ENCODE measurements around the gene FCRL6.
A peak's percentile ranks its signal among the peaks of the same experiment; 100 is the strongest.

The FCRL6 gene

DNA sequence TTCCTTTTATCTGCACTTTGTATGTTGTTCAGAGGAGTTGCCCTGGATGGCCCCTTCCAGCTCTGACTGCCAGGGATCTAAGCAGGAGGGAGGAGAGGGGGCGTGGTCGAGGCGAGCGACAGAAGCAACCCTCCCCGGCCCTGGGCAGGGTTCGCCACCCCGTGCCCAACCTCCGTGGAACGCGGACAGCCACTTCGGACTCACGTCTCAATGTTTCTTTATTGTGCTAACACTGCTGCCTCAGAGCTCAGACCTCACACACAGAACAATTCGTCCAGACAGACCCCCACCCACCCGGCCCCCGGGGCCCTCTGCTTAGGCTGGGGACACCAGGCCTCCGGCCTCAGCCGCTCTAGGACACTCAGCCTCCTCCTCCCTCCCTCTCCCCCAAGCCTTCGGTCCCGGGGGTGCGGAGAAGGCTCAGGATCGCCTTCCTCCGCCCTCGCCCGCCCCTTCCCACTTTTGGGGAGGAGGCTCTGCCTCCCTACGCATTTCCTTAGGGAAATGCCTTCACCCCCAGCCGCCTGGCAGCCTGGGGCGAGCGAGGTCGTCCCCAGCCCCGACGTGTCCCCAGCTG is 52.0 kb downstream of the FCRL6 start (continued):
- TF ChIP-seq, protein P1, sequence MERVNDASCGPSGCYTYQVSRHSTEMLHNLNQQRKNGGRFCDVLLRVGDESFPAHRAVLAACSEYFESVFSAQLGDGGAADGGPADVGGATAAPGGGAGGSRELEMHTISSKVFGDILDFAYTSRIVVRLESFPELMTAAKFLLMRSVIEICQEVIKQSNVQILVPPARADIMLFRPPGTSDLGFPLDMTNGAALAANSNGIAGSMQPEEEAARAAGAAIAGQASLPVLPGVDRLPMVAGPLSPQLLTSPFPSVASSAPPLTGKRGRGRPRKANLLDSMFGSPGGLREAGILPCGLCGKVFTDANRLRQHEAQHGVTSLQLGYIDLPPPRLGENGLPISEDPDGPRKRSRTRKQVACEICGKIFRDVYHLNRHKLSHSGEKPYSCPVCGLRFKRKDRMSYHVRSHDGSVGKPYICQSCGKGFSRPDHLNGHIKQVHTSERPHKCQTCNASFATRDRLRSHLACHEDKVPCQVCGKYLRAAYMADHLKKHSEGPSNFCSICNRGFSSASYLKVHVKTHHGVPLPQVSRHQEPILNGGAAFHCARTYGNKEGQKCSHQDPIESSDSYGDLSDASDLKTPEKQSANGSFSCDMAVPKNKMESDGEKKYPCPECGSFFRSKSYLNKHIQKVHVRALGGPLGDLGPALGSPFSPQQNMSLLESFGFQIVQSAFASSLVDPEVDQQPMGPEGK (tag by site-specific recombination; IDR thresholded peaks at IDR 0.05), result peak; percentile 63
- TF ChIP-seq ZBTB20 (tag by site-specific recombination; IDR thresholded peaks at IDR 0.05) (peak; percentile 65; the same call in 1 of the 2 replicates), ZFP37 (tag by site-specific recombination; IDR thresholded peaks at IDR 0.05) (no peak)
- TF ChIP-seq, protein P2, sequence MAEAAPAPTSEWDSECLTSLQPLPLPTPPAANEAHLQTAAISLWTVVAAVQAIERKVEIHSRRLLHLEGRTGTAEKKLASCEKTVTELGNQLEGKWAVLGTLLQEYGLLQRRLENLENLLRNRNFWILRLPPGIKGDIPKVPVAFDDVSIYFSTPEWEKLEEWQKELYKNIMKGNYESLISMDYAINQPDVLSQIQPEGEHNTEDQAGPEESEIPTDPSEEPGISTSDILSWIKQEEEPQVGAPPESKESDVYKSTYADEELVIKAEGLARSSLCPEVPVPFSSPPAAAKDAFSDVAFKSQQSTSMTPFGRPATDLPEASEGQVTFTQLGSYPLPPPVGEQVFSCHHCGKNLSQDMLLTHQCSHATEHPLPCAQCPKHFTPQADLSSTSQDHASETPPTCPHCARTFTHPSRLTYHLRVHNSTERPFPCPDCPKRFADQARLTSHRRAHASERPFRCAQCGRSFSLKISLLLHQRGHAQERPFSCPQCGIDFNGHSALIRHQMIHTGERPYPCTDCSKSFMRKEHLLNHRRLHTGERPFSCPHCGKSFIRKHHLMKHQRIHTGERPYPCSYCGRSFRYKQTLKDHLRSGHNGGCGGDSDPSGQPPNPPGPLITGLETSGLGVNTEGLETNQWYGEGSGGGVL (tag by site-specific recombination; IDR thresholded peaks at IDR 0.05), result peak; percentile 60

- ChIA-PET CTCF (interaction anchor here (0.7 to 1.6 kb wide), 3 partner anchors 19 to 56 kb away, joined by 3 to 5 read pairs (median 3); no protein-coding TSS in a partner anchor), POLR2A (interaction anchor here (1.3 kb wide), 1 partner anchor 27 kb away, joined by 5 read pairs; no protein-coding TSS in a partner anchor)
- 0 out of 2 replicates have a peak, but pooled peaks cover 4% of the 10 kb centered on the region for H3K4me1 ChIP-seq (ENCODE audit: control insufficient read depth, insufficient read depth, low read length)
- no peaks in the 10 kb centered on the region for H3K36me3 ChIP-seq (ENCODE audit: control insufficient read depth in 2 of 2, insufficient read depth in 1 of 2, low read length in 2 of 2)
- H3K4me3 ChIP-seq (ENCODE audit: low read depth, low read length), result peak overlapping the region; percentile 30
- H3K9me3 ChIP-seq (ENCODE audit: control insufficient read depth, insufficient read depth, low read depth, low read length), result no peaks in the 10 kb centered on the region
- no peak overlapping the region; the same call in 1 of the 2 replicates for H3K27ac ChIP-seq (ENCODE audit: extremely low read depth, low read depth, low read length)
- TF ChIP-seq ZNF146 (tag by site-specific recombination; IDR thresholded peaks at IDR 0.05) (no peak), ZIC2 (tag by site-specific recombination; IDR thresholded peaks at IDR 0.05) (peak; percentile 85), MEIS1 (CRISPR knock-in tag; IDR thresholded peaks at IDR 0.05; ENCODE audit: borderline replicate concordance) (no peak), ZNF843 (tag by site-specific recombination; IDR thresholded peaks at IDR 0.05) (no peak), ZNF830 (tag by site-specific recombination; IDR thresholded peaks at IDR 0.05; ENCODE audit: low read depth) (no peak), PRDM2 (tag by site-specific recombination; IDR thresholded peaks at IDR 0.05; ENCODE audit: borderline replicate concordance) (no peak), ZNF366 (tag by site-specific recombination; conservative IDR thresholded peaks at IDR 0.05) (no peak), EGR2 (tag by site-specific recombination; IDR thresholded peaks at IDR 0.05; ENCODE audit: low read depth) (no peak), ZNF76 (tag by site-specific recombination; IDR thresholded peaks at IDR 0.05; ENCODE audit: borderline replicate concordance, low read depth) (no peak), PBX3 (CRISPR knock-in tag; IDR thresholded peaks at IDR 0.05) (0 out of 2 replicates have a peak, but pooled peaks have one; percentile 3), ZNF10 (tag by site-specific recombination; IDR thresholded peaks at IDR 0.05) (no peak; the same call in 1 of the 2 replicates), ZNF404 (tag by site-specific recombination; IDR thresholded peaks at IDR 0.05) (no peak), ZNF121 (tag by site-specific recombination; IDR thresholded peaks at IDR 0.05) (no peak), ZNF624 (tag by site-specific recombination; IDR thresholded peaks at IDR 0.05) (no peak)
- TF ChIP-seq, protein P3, sequence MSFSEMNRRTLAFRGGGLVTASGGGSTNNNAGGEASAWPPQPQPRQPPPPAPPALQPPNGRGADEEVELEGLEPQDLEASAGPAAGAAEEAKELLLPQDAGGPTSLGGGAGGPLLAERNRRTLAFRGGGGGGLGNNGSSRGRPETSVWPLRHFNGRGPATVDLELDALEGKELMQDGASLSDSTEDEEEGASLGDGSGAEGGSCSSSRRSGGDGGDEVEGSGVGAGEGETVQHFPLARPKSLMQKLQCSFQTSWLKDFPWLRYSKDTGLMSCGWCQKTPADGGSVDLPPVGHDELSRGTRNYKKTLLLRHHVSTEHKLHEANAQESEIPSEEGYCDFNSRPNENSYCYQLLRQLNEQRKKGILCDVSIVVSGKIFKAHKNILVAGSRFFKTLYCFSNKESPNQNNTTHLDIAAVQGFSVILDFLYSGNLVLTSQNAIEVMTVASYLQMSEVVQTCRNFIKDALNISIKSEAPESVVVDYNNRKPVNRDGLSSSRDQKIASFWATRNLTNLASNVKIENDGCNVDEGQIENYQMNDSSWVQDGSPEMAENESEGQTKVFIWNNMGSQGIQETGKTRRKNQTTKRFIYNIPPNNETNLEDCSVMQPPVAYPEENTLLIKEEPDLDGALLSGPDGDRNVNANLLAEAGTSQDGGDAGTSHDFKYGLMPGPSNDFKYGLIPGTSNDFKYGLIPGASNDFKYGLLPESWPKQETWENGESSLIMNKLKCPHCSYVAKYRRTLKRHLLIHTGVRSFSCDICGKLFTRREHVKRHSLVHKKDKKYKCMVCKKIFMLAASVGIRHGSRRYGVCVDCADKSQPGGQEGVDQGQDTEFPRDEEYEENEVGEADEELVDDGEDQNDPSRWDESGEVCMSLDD (tag by site-specific recombination; IDR thresholded peaks at IDR 0.05), result 0 out of 2 replicates have a peak, but pooled peaks have one; percentile 17
- TF ChIP-seq, protein P4, sequence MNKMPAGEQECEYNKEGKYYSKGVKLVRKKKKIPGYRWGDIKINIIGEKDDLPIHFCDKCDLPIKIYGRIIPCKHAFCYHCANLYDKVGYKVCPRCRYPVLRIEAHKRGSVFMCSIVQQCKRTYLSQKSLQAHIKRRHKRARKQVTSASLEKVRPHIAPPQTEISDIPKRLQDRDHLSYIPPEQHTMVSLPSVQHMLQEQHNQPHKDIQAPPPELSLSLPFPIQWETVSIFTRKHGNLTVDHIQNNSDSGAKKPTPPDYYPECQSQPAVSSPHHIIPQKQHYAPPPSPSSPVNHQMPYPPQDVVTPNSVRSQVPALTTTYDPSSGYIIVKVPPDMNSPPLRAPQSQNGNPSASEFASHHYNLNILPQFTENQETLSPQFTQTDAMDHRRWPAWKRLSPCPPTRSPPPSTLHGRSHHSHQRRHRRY (tag by site-specific recombination; IDR thresholded peaks at IDR 0.05), result no peak
Measured at GRCh38 chr1:159854693-159855192, 52.6 kb downstream of the FCRL6 start.

Measured in HEK293 (cell line).